Mesenchymal stem cell (in vitro differentiated cells and primary cell): ENCODE data around the gene GPER1. TPM values are rescaled to one million over a fixed set of nuclear protein-coding genes. Genes with fewer than 3 reads are reported as not detected.
"Not testable (repeated sequence)": the region's sequence is repeated elsewhere in the genome, so short reads cannot be mapped to it uniquely, and the experiment has no call there.

Experiments used
- DNase-seq: peaks from one replicate; pipeline ENCODE4 v3.0.0-alpha.2; 2013
- H2AFZ ChIP-seq: one replicate; pipeline ENCODE4 v1.6.1; 2013; ENCODE audit warnings: low read depth, mild to moderate bottlenecking, control low read depth, inconsistent platforms, low read length, moderate library complexity
- H2AK5ac ChIP-seq: 2 replicates; pipeline ENCODE4 v1.6.1; 2013; ENCODE audit warnings: low read length, moderate library complexity, mild to moderate bottlenecking, inconsistent platforms; ENCODE audit not compliant: severe bottlenecking
- H2BK120ac ChIP-seq: one replicate; pipeline ENCODE4 v1.6.1; 2013; ENCODE audit warnings: low read depth, mild to moderate bottlenecking, inconsistent platforms, low read length, moderate library complexity
- H2BK12ac ChIP-seq, 2 experiments: one replicate each; pipeline ENCODE4 v1.6.1; 2013; ENCODE audit warnings: inconsistent platforms in 2 of 2, low read length in 2 of 2, mild to moderate bottlenecking in 2 of 2, moderate library complexity in 2 of 2, control low read depth in 1 of 2
- H2BK15ac ChIP-seq: one replicate; pipeline ENCODE4 v1.6.1; 2013; ENCODE audit warnings: mild to moderate bottlenecking, low read depth, inconsistent platforms; ENCODE audit not compliant: poor library complexity, severe bottlenecking
- H2BK5ac ChIP-seq: 2 replicates; pipeline ENCODE4 v1.6.1; 2013; ENCODE audit warnings: low read depth, mild to moderate bottlenecking, low read length, control low read depth, inconsistent platforms; ENCODE audit not compliant: poor library complexity, severe bottlenecking
- H3K14ac ChIP-seq, 2 experiments: one replicate each; pipeline ENCODE4 v1.6.1; 2013; ENCODE audit warnings: inconsistent platforms in 2 of 2, low read length in 2 of 2, control low read depth in 1 of 2, mild to moderate bottlenecking in 1 of 2, moderate library complexity in 1 of 2
- H3K18ac ChIP-seq, 2 experiments: one replicate each; pipeline ENCODE4 v1.6.1; 2013; ENCODE audit warnings: inconsistent platforms in 2 of 2, low read length in 2 of 2, control low read depth in 1 of 2, low read depth in 1 of 2, mild to moderate bottlenecking in 1 of 2
- H3K23ac ChIP-seq, 2 experiments: one replicate each; pipeline ENCODE4 v1.6.1; 2013; ENCODE audit warnings: inconsistent platforms in 2 of 2, low read length in 2 of 2, mild to moderate bottlenecking in 2 of 2, moderate library complexity in 2 of 2, control low read depth in 1 of 2
- H3K27ac ChIP-seq: 2 replicates; pipeline ENCODE4 v1.5.1; 2013; ENCODE audit warnings: mild to moderate bottlenecking, moderate library complexity, low read length, control low read depth, inconsistent platforms; ENCODE audit not compliant: poor library complexity, severe bottlenecking
- H3K27me3 ChIP-seq, 2 experiments: 2 replicates each; pipeline versions ENCODE4 v1.6.1 to v1.7.0; 2013; ENCODE audit warnings: low read length in 2 of 2, mild to moderate bottlenecking in 2 of 2, moderate library complexity in 2 of 2, control low read depth in 1 of 2, inconsistent platforms in 1 of 2; ENCODE audit not compliant: control insufficient read depth in 1 of 2, insufficient read depth in 1 of 2
- H3K36me3 ChIP-seq, 2 experiments: 2 replicates each; pipeline versions ENCODE4 v1.6.1 to v1.7.0; 2013; ENCODE audit warnings: low read length in 2 of 2, control low read depth in 1 of 2, inconsistent platforms in 1 of 2, low read depth in 1 of 2, mild to moderate bottlenecking in 1 of 2; ENCODE audit not compliant: insufficient read depth in 2 of 2, control insufficient read depth in 1 of 2
- H3K4ac ChIP-seq, 2 experiments: one replicate each; pipeline ENCODE4 v1.6.1; 2013; ENCODE audit warnings: inconsistent platforms in 2 of 2, low read length in 2 of 2, mild to moderate bottlenecking in 2 of 2, moderate library complexity in 2 of 2, control low read depth in 1 of 2, low read depth in 1 of 2
- H3K4me1 ChIP-seq: 2 replicates; pipeline ENCODE4 v1.6.1; 2013; ENCODE audit warnings: low read depth, low read length, control low read depth; ENCODE audit not compliant: control insufficient read depth, insufficient read depth
- H3K4me2 ChIP-seq: 2 replicates; pipeline ENCODE4 v1.6.1; 2013; ENCODE audit warnings: low read length, mild to moderate bottlenecking, inconsistent platforms; ENCODE audit not compliant: poor library complexity, severe bottlenecking
- H3K4me3 ChIP-seq, 2 experiments: 2 replicates each; pipeline versions ENCODE4 v1.5.1 to v1.7.0; 2013; ENCODE audit warnings: low read length in 2 of 2, mild to moderate bottlenecking in 2 of 2, control low read depth in 1 of 2, low read depth in 1 of 2; ENCODE audit not compliant: insufficient read depth in 1 of 2
- H3K79me1 ChIP-seq: replicated peaks from 2 replicates; pipeline ENCODE4 v1.6.1; 2013; ENCODE audit warnings: mild to moderate bottlenecking, control low read depth, low read length, inconsistent platforms; ENCODE audit not compliant: poor library complexity, severe bottlenecking
- H3K9ac ChIP-seq: 2 replicates; pipeline ENCODE4 v1.7.0; 2013; ENCODE audit warnings: mild to moderate bottlenecking, low read length, moderate library complexity
- H3K9me3 ChIP-seq: 2 replicates; pipeline ENCODE4 v1.7.0; 2013; ENCODE audit warnings: mild to moderate bottlenecking, low read length; ENCODE audit not compliant: control insufficient read depth
- H4K8ac ChIP-seq: one replicate; pipeline ENCODE4 v1.6.1; 2013; ENCODE audit warnings: inconsistent platforms, mild to moderate bottlenecking, low read length, moderate library complexity
- H4K91ac ChIP-seq: one replicate; pipeline ENCODE4 v1.6.1; 2013; ENCODE audit warnings: mild to moderate bottlenecking, low read length, inconsistent platforms
- WGBS: methylation state at CpG from one replicate; pipeline ENCODE4 v1.1.7; 2013; ENCODE audit warnings: mixed read lengths; 5-methylcytosine and 5-hydroxymethylcytosine counted together
- polyA plus RNA-seq, 2 experiments: library from polyadenylated mRNA; stranded (reverse); fragments of 200-250 nt; gene quantifications; one replicate each; pipeline ENCODE4 v1.2.3, GENCODE V29; 2013

Gene GPER1
- polyA plus RNA-seq (2013, experiment 1 of 2) = 3.9 TPM
- 4.0 TPM for polyA plus RNA-seq (2013, experiment 2 of 2)

- H3K27ac ChIP-seq = peak within 1 kb of the TSS; percentile 66
- H3K14ac ChIP-seq = peak within 1 kb of the TSS in 1 of 2 experiments; percentile 92
- H3K27me3 ChIP-seq = no peaks in the 10 kb centered on the region
- H3K9me3 ChIP-seq = no peaks in the 10 kb centered on the region
- H4K91ac ChIP-seq = peak within 1 kb of the TSS; percentile 82
- 44% methylated on average over 27 of the region's 28 CpGs for WGBS
- H2BK5ac ChIP-seq = no peak within 1 kb of the TSS
- H4K8ac ChIP-seq = peak within 1 kb of the TSS; percentile 94
- peak within 1 kb of the TSS; percentile 13 to 54 for H3K4ac ChIP-seq
- peaks cover 25 to 39% of the 10 kb centered on the region in 2 experiments for H3K36me3 ChIP-seq
- peak within 1 kb of the TSS; percentile 40 for H2BK120ac ChIP-seq
- peak within 1 kb of the TSS; percentile 46 for H2AFZ ChIP-seq
- peak within 1 kb of the TSS; percentile 69 for H3K4me2 ChIP-seq
- peak within 1 kb of the TSS; percentile 73 to 92 for H3K18ac ChIP-seq
- peaks cover 38% of the 10 kb centered on the region for H3K79me1 ChIP-seq
- H3K23ac ChIP-seq = peak within 1 kb of the TSS in 1 of 2 experiments; percentile 80
- peak within 1 kb of the TSS; percentile 84 for H2AK5ac ChIP-seq
- H3K4me1 ChIP-seq = peaks cover 43% of the 10 kb centered on the region
- peak within 1 kb of the TSS; percentile 75 for H2BK15ac ChIP-seq
- H3K9ac ChIP-seq = peak within 1 kb of the TSS; percentile 88
- H2BK12ac ChIP-seq = peak within 1 kb of the TSS; percentile 79 to 82
- peak; percentile 68 for DNase-seq
- peak within 1 kb of the TSS; percentile 45 to 89 for H3K4me3 ChIP-seq
Measured at GRCh38 chr7:1087952-1088920, at the start of gene GPER1. TSS of gene GPER1 (plus strand) at chr7:1088113. CDS start at chr7:1091729, 3,616 bp downstream.

DNA sequence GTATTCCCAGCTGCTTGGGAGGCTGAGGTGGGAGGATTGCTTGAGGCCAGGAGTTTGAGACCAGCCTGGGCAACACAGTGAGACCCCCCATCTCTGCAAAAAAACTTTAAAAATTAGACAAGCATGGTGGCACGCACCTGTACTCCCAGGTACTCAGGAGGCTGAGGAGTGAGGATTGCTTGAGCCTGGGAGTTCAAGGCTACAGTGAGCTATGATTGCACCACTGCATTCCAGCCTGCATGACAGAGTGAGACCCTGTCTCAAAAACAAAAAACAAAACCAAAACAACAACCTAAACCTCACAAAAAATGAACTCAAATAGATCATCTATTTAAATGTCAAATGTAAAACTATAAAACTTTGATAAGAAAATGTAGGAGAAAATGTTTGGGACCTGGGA is 47.7 kb upstream of the GPER1 start:
- H3K27me3 ChIP-seq, H2AFZ ChIP-seq: not testable (repeated sequence)

GRCh38 chr7:1040790-1041189 is 47.1 kb upstream of the GPER1 start:
- no peak overlapping the region for H4K8ac ChIP-seq
- H4K91ac ChIP-seq = no peak overlapping the region
- peaks cover 0 to 9% of the 10 kb centered on the region in 2 experiments for H3K36me3 ChIP-seq
- no peak overlapping the region for H2AK5ac ChIP-seq
- peaks cover 14% of the 10 kb centered on the region for H3K79me1 ChIP-seq
- no peak overlapping the region for H3K23ac ChIP-seq
- H2BK15ac ChIP-seq = no peak overlapping the region
- no peak overlapping the region for H2BK12ac ChIP-seq
- peak overlapping the region; percentile 65 for H3K9ac ChIP-seq
- peak overlapping the region; percentile 30 for H3K4me2 ChIP-seq
- no peak overlapping the region for H2AFZ ChIP-seq
- no peak overlapping the region for H3K14ac ChIP-seq
- H3K18ac ChIP-seq = peak overlapping the region in 1 of 2 experiments; percentile 16
- H3K9me3 ChIP-seq = no peaks in the 10 kb centered on the region
- peaks cover 33% of the 10 kb centered on the region for H3K4me1 ChIP-seq
- no peaks in the 10 kb centered on the region for H3K27me3 ChIP-seq
- peak overlapping the region in 1 of 2 experiments; percentile 15 for H3K4me3 ChIP-seq
- H2BK5ac ChIP-seq = no peak overlapping the region
- DNase-seq = peak; percentile 95
- 2% methylated on average over 16 of the region's 16 CpGs for WGBS
- H3K4ac ChIP-seq = no peak overlapping the region
- no peak overlapping the region for H3K27ac ChIP-seq
- H2BK120ac ChIP-seq = no peak overlapping the region

More for the DNA sequence above, 47.7 kb upstream of the GPER1 start:
- Histone ChIP-seq H3K36me3 (peaks cover 0 to 14% of the 10 kb centered on the region in 2 experiments), H3K4me3 (peak overlapping the region in 1 of 2 experiments; percentile 15), H3K9ac (peak overlapping the region; percentile 65), H3K79me1 (peaks cover 18% of the 10 kb centered on the region), H3K4me1 (peaks cover 27% of the 10 kb centered on the region)
- not testable (repeated sequence) for DNase-seq, H2BK5ac ChIP-seq, H4K91ac ChIP-seq, H3K4me2 ChIP-seq, H3K27ac ChIP-seq, H3K14ac ChIP-seq, H2BK15ac ChIP-seq, H4K8ac ChIP-seq, H3K23ac ChIP-seq, H3K4ac ChIP-seq, H3K18ac ChIP-seq, H2AK5ac ChIP-seq, H3K9me3 ChIP-seq, H2BK12ac ChIP-seq, H2BK120ac ChIP-seq
- WGBS = 86% methylated on average over 1 of the region's 1 CpG
